DMS114 treated with DMSO at 0.1 percent for 48 hours (cell line): Measurements from ENCODE around the gene CCDC187.
"Not testable (repeated sequence)": the region's sequence is repeated elsewhere in the genome, so short reads cannot be mapped to it uniquely, and the experiment has no call there.

Experiments used
- DNase-seq: peaks from one replicate; lab custom pipeline; 2025; ENCODE audit not compliant: unreplicated experiment; lab: John Stamatoyannopoulos, UW

The CCDC187 gene

DNA sequence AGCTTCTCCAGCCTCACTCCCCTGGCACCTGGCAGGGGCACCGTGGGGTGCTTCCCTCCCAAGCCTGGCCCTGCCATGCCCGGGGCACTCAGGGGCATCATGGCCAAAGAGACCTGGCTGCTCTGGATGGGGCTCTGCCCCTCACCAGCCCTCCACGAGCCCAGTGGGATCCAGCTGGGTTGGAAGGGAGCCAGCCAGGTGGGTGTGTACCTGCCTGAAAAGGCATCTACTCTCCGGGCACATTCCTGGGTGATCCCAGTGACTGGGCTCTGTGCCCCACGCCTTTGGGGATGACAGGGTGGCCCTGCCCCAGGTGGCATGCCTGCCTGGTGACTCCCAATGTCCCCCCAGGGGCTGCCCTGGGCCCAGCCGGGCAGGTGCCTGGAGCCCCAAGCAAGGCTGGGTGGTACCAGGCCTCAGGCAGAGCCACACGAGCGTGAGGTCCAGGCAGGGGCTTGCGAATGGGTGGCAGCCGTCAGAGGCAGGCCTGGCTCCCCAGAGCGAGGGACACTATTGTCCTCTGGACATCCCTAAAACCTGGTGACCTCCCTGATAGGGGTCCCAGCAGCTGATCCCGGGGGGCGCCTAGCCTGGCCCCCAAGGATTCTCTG lies 24.2 kb upstream of the CCDC187 start:
- DNase-seq = no peak

DNA sequence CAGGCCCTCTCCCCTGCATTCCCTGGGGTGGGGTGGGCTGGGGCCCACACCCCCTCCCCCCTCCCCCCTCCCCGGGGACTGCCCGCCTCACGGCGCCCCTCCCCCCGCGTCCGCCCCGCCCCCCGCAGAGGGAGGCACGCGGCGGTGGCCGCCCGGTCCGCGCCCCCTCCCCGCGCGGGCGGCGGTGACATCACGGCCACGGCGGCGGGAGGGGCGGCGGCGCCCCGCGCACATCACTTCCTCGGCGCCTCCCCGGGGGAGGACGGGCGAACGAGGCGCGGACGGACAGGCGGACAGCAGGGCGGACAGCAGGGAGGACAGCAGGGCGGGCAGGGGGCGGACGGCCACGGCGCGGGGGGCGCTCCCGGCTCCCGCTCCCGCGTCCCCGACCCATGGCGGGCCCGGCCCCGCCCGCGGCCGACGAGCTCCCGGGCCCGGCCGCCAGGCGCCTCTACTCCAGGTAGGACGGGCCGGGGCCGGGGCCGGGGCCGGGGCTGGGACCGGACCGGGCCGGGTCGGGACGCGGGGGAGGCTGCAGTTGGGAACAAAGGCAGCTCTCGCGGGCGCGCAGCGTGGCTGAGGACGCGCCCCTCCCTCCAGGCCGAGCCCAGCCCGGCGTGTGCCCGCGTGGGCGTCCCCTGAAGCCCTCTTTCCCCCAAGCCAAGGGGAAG lies 23.5 kb upstream of the CCDC187 start, which contains the start of gene GPSM1:
Gene GPSM1, plus strand, starts transcription at position 236 of the 671 bp plus-strand sequence. Its CDS starts 157 bp downstream, at position 393.
- no peak for DNase-seq

DNA sequence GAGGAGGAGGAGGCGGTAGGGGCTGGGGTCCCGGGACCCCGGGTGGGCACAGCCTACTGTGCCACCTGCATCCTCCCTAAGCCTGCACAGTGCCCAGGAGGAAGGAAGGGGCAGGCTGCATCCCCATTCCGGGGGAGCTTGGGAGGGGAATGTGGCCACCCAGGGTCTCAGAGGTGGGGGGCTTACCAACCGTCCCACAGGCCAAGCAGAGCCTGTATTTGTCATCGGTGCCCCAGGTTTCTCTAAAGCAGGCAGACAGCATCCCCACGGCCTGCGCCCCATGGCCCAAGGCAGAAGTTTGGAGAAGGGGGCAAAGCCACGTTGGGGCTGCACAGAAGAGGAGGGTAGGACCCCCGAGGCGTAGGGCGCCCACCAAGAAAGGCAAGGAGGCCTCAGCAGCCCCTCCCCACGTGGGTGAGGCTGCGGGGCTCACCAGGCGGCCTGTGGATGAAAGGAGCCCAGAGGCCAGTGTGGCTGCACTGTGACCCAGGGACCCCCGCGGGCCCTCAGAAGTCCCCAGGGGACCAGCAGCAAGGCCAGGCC lies 22.9 kb upstream of the CCDC187 start:
- no peak for DNase-seq

DNA sequence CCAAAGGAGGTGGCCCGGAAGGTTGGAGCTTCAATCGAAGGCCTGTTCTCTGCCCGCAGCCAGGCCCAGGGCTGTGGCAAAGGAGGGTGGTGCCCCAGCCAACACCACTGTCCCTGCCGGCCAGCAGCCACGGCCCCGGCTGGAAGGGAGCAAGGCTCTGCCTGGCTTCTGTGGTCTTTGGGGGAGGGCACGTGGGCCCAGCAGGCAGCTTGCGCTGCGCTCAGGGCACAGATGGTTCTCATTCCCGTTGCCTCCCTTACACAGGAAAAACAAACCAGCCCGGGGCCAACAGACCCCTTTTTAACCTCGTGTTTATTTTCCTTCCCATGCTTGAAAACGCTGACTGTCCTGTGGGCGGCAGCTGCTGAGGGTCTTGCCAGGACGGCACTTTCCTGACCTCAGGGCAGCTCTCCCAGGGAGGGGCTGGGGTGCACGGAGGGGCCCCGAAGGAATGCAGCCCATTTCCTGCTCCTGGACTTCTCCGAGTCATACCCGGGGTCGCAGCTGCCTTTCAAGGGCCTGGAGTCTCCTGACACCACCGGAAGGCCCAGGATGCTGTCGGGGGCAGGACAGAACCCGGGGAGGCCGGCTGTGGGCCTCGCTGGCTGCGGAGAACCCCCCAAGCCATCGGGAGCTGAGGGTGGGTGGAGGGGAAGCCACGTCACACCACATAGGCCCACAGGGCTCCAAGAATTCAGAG lies 22.3 kb upstream of the CCDC187 start:
- no peak for DNase-seq

DNA sequence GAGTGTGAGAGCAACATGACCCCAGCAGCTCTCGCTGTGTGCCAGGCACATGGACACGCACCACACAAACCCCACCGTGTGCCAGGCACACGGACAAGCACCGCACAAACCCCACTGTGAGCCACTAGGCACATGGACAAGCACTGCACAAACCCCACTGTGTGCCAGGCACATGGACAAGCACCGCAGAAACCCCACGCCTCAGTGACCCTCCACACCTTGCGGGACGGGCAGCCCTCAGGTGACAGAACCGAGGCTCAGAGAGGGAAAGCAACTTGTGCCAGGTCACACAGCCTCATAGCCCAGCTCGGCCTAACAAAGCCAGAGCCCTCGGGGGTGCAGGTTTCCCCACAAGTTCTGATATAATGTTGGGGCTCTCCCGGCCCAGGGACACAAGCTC lies 21.5 kb upstream of the CCDC187 start:
- DNase-seq = no peak

DNA sequence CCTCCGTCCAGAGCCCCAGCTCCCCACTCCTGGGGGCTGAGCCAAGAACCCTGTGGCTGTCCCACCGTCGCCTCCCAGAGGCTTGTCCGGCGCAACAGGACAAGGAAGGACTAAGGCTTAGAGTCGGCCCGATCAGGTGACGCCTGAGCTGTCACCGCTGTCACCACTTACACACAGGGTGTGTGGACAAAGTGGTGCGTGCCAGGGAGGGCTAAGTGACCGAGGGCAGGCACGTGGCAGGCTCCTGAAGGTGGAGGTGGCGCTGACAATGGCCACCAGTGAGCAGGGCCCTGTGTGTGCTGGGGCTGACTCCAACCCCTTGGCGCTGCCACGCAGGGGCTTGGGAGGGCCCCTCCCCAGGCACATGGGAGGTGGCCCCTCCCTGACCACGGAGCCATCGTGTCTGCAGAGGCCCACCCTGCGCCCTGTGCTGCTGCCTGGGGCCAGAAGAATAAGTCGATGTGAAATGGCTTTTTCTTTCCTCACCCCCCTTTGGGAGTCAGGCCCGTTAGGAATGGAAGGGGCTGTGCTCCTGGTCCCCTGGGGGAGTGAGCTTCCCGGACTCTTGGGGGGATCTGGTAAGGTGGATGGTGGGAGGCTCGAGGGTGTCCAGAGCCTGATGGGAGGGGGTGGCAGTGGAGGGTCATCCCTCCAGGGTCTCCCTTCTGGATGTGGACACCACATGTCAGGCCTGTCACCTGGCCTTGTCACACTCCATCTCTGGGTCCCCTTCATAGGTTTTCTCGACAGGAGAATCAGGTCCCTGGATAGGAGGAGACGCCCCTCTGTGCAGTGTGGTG lies 20.8 kb upstream of the CCDC187 start:
- DNase-seq = no peak

DNA sequence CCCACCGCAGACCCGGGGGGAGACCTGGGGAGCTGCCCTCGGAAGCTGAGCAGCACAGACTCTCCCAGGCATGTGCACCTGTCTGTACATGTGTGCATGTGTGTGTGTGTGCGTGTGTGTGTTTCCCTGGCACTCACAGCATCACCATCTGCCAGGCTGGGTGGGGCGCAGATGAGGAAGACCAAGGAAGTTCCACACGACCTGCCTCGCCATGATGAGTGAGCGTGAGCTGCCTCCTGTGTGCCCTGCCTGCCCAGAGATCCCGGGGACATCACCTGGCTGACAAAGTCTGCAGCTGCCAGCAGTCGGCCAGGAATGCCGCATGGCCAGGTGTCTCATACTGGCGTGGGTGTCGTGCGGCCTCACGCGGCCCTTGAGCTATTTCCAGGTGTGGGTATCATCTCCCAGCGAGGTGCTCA lies 19.5 kb upstream of the CCDC187 start:
- DNase-seq = no peak

DNA sequence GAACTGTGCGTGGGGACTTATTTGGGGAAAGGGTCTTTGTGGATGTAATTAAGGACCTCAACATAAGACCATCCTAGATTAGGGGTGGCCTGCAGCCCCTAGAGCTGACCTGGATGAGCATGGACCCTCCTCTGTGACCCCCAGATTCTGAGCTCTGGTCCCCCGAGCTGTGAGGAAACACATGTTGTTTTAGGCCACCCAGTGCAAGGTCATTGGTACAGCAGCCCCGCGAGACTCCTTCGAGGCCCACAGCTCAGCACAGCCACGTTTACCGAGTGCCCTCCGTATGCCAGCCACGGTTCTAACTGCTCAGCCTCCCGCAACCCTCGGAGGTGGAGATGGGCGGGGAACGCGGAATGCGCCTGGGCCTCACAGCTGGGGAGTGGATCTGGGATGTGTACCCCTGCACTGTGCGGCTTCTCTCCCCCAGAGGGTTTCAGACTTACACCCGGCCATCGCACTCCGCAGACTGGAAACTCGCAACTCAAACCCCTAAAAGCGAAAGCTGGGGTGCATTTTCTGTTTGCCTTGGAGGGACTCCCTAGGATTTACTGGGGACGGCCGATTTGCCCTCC lies 18.9 kb upstream of the CCDC187 start:
- DNase-seq = no peak

DNA sequence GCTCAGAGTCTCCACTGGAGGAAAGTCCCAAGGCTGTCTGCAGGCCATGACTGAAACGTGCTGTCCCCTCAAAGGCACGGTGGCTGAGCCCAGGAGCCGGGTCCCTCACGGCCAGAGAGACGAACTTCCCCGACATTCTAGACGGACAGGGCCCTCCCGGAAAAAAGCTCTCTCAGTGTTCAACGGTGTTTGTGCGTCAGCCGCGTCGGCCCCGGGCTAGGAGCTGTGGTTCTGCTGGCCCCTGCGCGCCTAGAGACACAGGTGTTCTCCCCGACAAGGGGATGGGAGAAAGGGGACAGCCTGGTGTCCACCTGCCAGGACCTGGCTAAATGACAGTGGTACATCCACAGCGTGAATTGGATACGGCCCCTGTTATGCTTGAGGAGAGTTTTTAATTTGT lies 17.7 kb upstream of the CCDC187 start:
- no peak for DNase-seq

DNA sequence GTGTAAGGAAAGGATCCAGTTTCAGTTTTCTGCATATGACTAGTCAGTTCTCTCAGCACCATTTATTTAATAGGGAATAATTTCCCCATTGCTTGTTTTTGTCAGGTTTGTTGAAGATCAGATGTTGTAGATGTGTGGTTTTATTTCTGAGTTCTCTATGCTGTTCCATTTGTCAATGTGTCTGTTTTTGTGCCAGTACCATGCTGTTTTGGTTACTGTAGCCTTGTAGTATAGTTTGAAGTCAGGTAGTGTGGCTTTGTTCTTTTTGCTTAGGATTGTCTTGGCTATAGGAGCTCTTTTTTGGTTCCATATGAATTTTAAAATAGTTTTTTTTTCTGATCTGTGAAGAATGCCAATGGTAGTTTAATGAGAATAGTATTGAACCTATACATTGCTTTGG lies 17.1 kb upstream of the CCDC187 start:
- DNase-seq = not testable (repeated sequence)

DNA sequence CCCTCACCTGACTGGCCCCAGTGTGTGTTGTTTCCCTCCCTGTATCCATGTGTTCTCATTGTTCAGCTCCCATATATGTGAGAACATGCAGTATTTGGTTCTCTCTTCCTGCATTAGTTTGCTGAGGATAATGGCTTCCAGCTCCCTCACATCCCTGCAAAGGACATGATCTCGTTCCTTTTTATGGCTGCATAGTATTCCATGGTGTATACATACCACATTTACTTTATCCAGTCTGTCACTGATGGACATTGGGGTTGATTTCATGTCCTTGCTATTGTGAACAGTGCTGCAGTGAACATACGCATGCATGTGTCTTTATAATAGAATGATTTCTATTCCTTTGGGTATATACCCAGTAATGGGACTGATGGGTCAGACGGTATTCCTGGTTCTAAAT lies 16.1 kb upstream of the CCDC187 start:
- not testable (repeated sequence) for DNase-seq

DNA sequence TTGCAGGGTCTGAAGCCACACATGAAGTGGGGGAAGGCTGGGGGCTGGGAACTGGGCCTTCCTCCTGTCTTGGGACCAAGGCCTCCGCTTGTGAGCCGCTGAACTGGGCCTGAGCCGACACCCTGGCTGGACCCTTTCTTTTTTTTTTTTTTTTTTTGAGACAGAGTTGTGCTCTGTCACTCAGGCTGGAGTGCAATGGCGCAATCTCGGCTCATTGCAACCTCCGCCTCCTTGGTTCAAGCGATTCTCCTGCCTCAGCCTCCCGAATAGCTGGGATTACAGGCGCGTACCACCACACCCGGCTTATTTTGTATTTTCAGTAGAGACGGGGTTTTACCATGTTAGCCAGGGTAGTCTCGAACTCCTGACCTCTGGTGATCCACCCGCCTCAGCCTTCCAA lies 15.3 kb upstream of the CCDC187 start:
- DNase-seq = not testable (repeated sequence)

DNA sequence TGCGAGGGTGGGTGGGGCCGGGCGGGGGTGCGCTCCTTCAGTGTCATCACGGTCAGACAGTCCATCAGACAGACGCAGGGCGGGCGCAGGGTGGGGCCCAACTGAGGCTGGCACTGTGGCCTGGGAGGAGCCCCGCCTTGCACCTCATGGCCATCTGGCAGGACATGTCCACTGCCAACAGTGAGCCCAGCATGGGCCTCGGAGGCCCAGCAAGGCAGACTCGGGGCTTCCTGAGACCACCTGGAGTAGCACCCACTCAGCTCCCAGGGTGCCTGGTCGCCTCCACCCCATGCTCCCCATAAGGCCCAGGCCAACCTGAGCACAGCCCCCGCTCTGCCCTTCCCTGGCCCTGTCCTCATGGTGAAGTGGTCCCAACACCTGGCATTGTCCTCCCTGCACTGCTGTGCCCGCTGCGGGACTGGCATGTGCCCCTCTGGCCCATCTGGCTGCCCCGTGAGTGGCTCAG lies 14.9 kb upstream of the CCDC187 start:
- DNase-seq = no peak

DNA sequence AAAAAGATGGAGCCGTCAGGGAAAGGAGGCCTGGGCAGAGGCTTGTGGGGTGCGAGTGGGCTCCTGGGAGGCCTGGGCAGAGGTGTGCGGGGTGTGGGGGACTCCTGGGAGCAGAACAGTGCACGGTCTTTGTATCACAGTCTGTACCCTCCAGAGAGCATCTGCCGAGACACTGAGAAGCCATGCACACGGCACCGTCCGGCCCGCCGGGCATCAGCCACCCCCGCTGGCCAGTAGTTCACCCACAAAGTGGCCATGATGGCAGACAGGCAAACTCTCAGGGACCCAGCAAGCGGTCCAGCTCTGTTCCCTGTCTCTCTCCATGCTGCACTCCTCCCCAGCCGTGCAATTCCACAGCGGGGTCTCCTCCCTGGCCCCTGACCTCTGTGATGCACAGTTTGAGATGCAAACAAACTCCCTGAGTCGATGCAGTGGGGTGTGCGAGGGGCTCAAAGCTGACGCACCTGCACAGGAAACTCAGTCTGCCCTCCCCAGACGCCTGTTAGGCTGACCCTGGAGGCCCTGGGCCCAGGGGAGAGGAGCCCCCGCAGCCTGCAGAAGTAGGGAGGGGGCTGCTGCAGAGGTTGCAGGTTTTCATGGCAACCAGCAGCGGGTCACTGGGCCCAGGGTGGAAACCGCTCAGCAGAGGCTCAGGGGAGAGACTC lies 14.3 kb upstream of the CCDC187 start:
- no peak for DNase-seq

DNA sequence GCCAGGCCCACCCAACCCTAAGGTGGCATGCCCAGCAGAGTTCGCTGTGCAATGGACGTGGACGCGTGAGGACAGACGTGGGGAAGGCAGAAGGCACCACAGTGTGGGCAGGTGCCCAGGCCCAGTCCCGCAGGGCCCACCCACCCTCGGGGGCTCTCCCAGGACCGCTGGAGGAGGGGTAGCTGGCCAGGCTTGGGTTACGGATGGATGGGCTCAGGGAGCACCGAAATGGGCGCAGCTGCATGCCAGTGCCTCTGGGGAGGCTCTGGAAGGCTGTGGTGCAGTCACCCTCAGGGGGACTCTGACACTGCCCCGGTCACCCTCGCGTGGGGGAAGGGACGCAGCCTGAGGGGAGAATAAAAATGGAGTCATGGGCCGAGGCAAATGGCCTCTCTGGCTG lies 13.8 kb upstream of the CCDC187 start:
- no peak for DNase-seq

DNA sequence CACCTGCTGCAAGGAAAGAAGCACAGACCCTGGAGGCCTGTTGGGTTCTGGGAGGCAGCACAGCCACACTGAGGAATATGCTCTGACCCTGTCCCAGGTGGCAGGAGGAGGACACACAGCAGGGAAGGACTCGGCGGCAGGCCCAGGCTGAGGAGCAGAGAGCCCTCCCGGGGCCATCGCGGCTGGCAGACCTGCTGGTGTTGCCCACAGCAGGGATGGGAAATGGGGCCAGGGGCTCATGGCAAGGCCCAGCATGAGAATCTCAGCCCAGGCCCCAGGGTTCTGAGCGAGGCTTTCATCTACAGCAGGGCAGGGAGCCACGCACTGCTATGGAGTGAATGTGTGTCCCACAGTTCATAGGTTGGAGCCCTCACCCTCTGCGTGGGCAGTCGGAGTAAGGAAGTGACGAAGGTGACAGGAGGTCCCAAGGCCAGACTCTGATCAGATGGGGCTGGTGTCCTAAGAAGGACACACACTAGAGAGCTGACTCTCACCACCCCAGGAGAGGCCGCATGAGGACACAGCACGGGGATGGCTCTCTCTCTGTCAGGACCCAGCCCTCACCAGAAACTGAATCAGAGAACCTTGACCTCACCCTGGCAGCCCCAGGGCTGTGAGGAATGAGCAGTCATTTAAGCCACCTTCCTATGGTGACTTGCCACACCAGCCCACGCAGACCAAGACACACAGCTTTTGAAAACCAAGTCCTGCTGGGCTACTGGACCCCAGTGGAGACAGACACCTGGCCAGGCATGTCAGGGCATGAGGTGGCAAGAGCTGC lies 13.2 kb upstream of the CCDC187 start:
- DNase-seq = no peak

DNA sequence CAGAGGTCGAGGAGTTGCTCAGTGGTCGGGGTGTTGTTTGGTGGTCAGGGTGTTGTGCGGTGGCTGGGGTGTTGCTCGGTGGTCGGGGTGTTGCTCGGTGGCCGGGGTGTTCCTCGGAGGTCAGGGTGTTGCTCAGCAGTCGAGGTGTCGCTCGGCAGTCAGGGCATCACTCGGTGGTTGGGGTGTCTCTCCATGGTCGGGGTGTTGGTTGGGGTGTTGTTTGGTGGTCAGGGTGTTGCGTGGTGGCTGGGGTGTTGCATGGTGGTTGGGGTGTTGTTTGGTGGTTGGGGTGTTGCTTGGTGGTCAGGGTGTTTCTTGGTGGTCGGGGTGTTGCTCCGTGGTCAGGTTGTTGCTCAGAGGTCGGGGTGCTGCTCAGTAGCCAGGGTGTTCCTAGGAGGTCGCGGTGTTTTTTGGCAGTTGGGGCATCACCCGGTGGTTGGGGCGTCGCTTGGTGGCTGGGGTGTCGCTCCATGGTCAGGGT lies 12.4 kb upstream of the CCDC187 start:
- no peak for DNase-seq

DNA sequence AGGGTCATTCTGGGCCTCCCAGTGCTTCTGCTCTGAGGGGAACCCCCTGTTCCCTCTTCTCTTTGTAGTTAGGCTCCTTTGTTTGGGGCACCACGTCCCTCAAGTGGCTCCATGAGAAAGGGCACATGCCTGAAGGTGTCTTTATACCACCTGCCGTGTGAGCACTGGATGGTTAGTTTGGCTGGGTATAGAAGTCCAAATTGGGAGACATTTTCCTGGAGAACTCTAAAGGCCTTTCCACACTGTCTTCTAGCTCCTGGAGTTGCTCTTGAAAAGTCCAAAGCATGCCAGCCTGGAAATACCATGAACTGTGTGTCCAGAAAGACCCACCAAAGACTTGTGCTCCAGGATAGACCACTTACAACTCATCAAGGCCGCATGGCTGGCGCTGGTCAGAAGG lies 11.1 kb upstream of the CCDC187 start:
- no peak for DNase-seq

DNA sequence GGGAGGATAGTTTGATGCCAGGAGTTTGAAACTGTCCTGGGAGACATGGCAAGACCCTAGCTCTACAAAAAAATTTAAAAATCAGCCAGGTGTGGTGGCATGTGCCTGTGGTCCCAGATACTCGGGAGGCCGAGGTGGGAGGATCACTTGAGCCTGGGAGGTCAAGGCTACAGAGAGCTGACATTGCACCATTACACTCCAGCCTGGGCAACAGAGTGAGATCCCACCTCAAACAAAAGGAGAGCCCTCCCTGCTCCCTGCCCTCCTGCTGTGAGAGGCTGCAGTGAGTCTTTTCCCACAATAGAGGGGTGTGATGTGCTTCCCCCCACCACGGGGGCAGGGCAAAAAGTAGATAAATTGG lies 10.1 kb upstream of the CCDC187 start:
- no peak for DNase-seq
